BLaER1 treated with 17β-estradiol and CSF1 and Interleukin-3, amounts not matched to agents 10 nM and 100 nM (cell line): ENCODE measurements around the gene PLCXD3.

Experiments
- H3K27ac ChIP-seq, 11 experiments: shearing (Covaris generic); formaldehyde crosslinking; 2 replicates each; pipeline ENCODE4 v1.8.1; 2022
- H3K27me3 ChIP-seq, 11 experiments: shearing (Covaris generic); formaldehyde crosslinking; 2 replicates each; pipeline ENCODE4 v1.8.1; 2022
- H3K36me3 ChIP-seq, 11 experiments: shearing (Covaris generic); formaldehyde crosslinking; 2 replicates each; pipeline ENCODE4 v1.8.1; 2022
- H3K4me1 ChIP-seq, 10 experiments: shearing (Covaris generic); formaldehyde crosslinking; 2 replicates each; pipeline ENCODE4 v1.8.1; 2022
- H3K4me2 ChIP-seq, 11 experiments: shearing (Covaris generic); formaldehyde crosslinking; 2 replicates each; pipeline ENCODE4 v1.8.1; 2022
- H3K4me3 ChIP-seq, 10 experiments: shearing (Covaris generic); formaldehyde crosslinking; 2 replicates each; pipeline ENCODE4 v1.8.1; 2022
- H3K9ac ChIP-seq, 11 experiments: shearing (Covaris generic); formaldehyde crosslinking; 2 replicates each; pipeline ENCODE4 v1.8.1; 2022
- H3K9me3 ChIP-seq, 11 experiments: shearing (Covaris generic); formaldehyde crosslinking; replicated peaks in 1 of 11; 2 replicates each; pipeline ENCODE4 v1.8.1; 2022
- H4K20me1 ChIP-seq, 11 experiments: shearing (Covaris generic); formaldehyde crosslinking; 2 replicates each; pipeline ENCODE4 v1.8.1; 2022
- Cebpa-rat ChIP-seq, 11 experiments: shearing (Covaris generic); IDR thresholded peaks; 2 replicates each; pipeline ENCODE4 v1.8.1; 2022

The PLCXD3 gene

GRCh38 chr5:41526699-41527098 lies 16.3 kb upstream of the PLCXD3 start:
- Histone ChIP-seq H3K27me3 (no peaks in the 10 kb centered on the region), H3K4me2 (no peak overlapping the region), H3K36me3 (no peaks in the 10 kb centered on the region), H3K4me1 (no peaks in the 10 kb centered on the region), H3K4me3 (no peak overlapping the region), H4K20me1 (no peaks in the 10 kb centered on the region), H3K27ac (no peak overlapping the region), H3K9ac (no peak overlapping the region), H3K9me3 (peaks cover 0 to 16% (median 0%) of the 10 kb centered on the region in 11 experiments; a peak in 4 of 22 replicates)
- TF ChIP-seq Cebpa-rat (IDR thresholded peaks at IDR 0.05) = no peak

GRCh38 chr5:41524174-41524573 lies 13.8 kb upstream of the PLCXD3 start:
- no peak for TF ChIP-seq Cebpa-rat (IDR thresholded peaks at IDR 0.05)
- Histone ChIP-seq H3K9me3 (peaks cover 0 to 16% (median 0%) of the 10 kb centered on the region in 11 experiments; a peak in 4 of 22 replicates), H4K20me1 (no peaks in the 10 kb centered on the region)

GRCh38 chr5:41522193-41522786 lies 11.9 kb upstream of the PLCXD3 start:
- Histone ChIP-seq H3K27ac (no peak overlapping the region), H4K20me1 (no peaks in the 10 kb centered on the region), H3K36me3 (no peaks in the 10 kb centered on the region), H3K9ac (no peak overlapping the region), H3K4me2 (no peak overlapping the region), H3K4me1 (no peaks in the 10 kb centered on the region), H3K27me3 (no peaks in the 10 kb centered on the region), H3K4me3 (no peak overlapping the region), H3K9me3 (no peaks in the 10 kb centered on the region)
- no peak for TF ChIP-seq Cebpa-rat (IDR thresholded peaks at IDR 0.05)

More at GRCh38 chr5:41524174-41524573, 13.8 kb upstream of the PLCXD3 start:
- Histone ChIP-seq H3K4me2 (no peak overlapping the region), H3K4me1 (no peaks in the 10 kb centered on the region), H3K27me3 (no peaks in the 10 kb centered on the region), H3K27ac (no peak overlapping the region), H3K4me3 (no peak overlapping the region), H3K36me3 (no peaks in the 10 kb centered on the region), H3K9ac (no peak overlapping the region)

- Histone ChIP-seq H3K9me3 (no peaks in the 10 kb centered on the region), H3K4me3 (no peak overlapping the region), H3K27me3 (no peaks in the 10 kb centered on the region), H3K9ac (no peak overlapping the region), H4K20me1 (no peaks in the 10 kb centered on the region; a peak in 1 of 22 replicates), H3K4me1 (no peaks in the 10 kb centered on the region), H3K4me2 (no peak overlapping the region), H3K27ac (no peak overlapping the region), H3K36me3 (no peaks in the 10 kb centered on the region)
- no peak for TF ChIP-seq Cebpa-rat (IDR thresholded peaks at IDR 0.05)
These were observed 9.4 kb upstream of the PLCXD3 start for GRCh38 chr5:41519801-41520200.

- Histone ChIP-seq H3K27ac (no peak overlapping the region), H3K36me3 (no peaks in the 10 kb centered on the region), H3K4me2 (no peak overlapping the region), H3K4me1 (no peaks in the 10 kb centered on the region), H3K9me3 (no peaks in the 10 kb centered on the region), H3K4me3 (no peak overlapping the region), H3K9ac (no peak overlapping the region), H3K27me3 (no peaks in the 10 kb centered on the region), H4K20me1 (no peaks in the 10 kb centered on the region; a peak in 1 of 22 replicates)
- no peak for TF ChIP-seq Cebpa-rat (IDR thresholded peaks at IDR 0.05)
These were observed 7.5 kb upstream of the PLCXD3 start for GRCh38 chr5:41517909-41518308.

GRCh38 chr5:41511241-41511640 lies 840 bp upstream of the PLCXD3 start:
- no peak overlapping the region for H3K9ac ChIP-seq
- no peaks in the 10 kb centered on the region for H3K4me1 ChIP-seq
- no peak for TF ChIP-seq Cebpa-rat (IDR thresholded peaks at IDR 0.05)
- H3K9me3 ChIP-seq = peaks cover 0 to 14% (median 10%) of the 10 kb centered on the region in 11 experiments; a peak in 11 of 22 replicates
- no peaks in the 10 kb centered on the region for H3K27me3 ChIP-seq
- H3K36me3 ChIP-seq = no peaks in the 10 kb centered on the region
- no peaks in the 10 kb centered on the region for H4K20me1 ChIP-seq
- no peak overlapping the region for H3K4me3 ChIP-seq
- H3K4me2 ChIP-seq = no peak overlapping the region
- no peak overlapping the region for H3K27ac ChIP-seq

- Histone ChIP-seq H3K4me1 (no peaks in the 10 kb centered on the region), H3K27ac (no peak overlapping the region), H3K4me2 (no peak overlapping the region), H3K4me3 (no peak overlapping the region), H3K9ac (no peak overlapping the region), H4K20me1 (no peaks in the 10 kb centered on the region), H3K9me3 (peaks cover 0 to 14% (median 10%) of the 10 kb centered on the region in 11 experiments; a peak in 11 of 22 replicates), H3K27me3 (no peaks in the 10 kb centered on the region), H3K36me3 (no peaks in the 10 kb centered on the region)
- TF ChIP-seq Cebpa-rat (IDR thresholded peaks at IDR 0.05) = no peak; a peak in 1 of 22 replicates
These were observed 814 bp downstream of the PLCXD3 start for GRCh38 chr5:41509399-41510175.

GRCh38 chr5:41508696-41509398 lies 1.6 kb downstream of the PLCXD3 start:
- no peak overlapping the region for H3K4me2 ChIP-seq
- no peak overlapping the region for H3K9ac ChIP-seq
- no peaks in the 10 kb centered on the region for H3K36me3 ChIP-seq
- H3K27ac ChIP-seq = no peak overlapping the region
- TF ChIP-seq Cebpa-rat (IDR thresholded peaks at IDR 0.05) = no peak
- peaks cover 0 to 14% (median 10%) of the 10 kb centered on the region in 11 experiments; a peak in 11 of 22 replicates for H3K9me3 ChIP-seq
- H4K20me1 ChIP-seq = no peaks in the 10 kb centered on the region
- H3K4me1 ChIP-seq = no peaks in the 10 kb centered on the region
- no peaks in the 10 kb centered on the region for H3K27me3 ChIP-seq
- H3K4me3 ChIP-seq = no peak overlapping the region

GRCh38 chr5:41508186-41508585 lies 2.2 kb downstream of the PLCXD3 start:
- no peak overlapping the region for H3K4me2 ChIP-seq
- TF ChIP-seq Cebpa-rat (IDR thresholded peaks at IDR 0.05) = no peak
- no peaks in the 10 kb centered on the region for H3K36me3 ChIP-seq
- no peaks in the 10 kb centered on the region for H3K27me3 ChIP-seq
- no peaks in the 10 kb centered on the region for H3K4me1 ChIP-seq
- no peak overlapping the region for H3K4me3 ChIP-seq
- H3K27ac ChIP-seq = no peak overlapping the region
- H3K9ac ChIP-seq = no peak overlapping the region
- H4K20me1 ChIP-seq = no peaks in the 10 kb centered on the region
- H3K9me3 ChIP-seq = peaks cover 0 to 14% (median 10%) of the 10 kb centered on the region in 11 experiments; a peak in 11 of 22 replicates
